ENCODE data around the gene DTX2. TPM values are rescaled to one million over a fixed set of nuclear protein-coding genes. Genes with fewer than 3 reads are reported as not detected.
"Not testable (repeated sequence)": the region's sequence is repeated elsewhere in the genome, so short reads cannot be mapped to it uniquely, and the experiment has no call there.

The DTX2 gene
- total RNA-seq, 1 experiment from 2014 or later: 17.0 TPM

DNA sequence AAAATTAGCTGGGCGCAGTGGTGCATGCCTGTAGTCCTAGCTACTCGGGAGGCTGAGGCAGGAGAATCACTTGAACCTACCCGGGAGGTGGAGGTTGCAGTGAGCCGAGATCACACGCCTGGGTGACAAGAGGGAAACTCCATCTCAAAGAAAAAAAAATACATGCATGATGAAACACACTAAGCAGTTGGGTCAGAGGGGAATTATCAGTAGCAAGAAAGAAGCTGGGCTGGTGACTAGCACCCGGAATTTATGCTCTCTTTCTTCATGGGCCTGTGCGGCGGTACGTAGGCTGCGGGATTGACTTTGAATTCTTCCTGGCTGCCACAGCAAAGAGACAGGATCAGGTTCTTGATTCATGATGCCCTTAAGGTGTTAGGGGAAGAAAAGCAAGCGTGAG is 18.1 kb downstream of the DTX2 start:
- H2AFZ ChIP-seq (ENCODE audit: low read length); H3K27me3 ChIP-seq (ENCODE audit: low read length); H3K4me2 ChIP-seq (ENCODE audit: low read depth, low read length, poor library complexity, severe bottlenecking); H4K20me1 ChIP-seq (ENCODE audit: insufficient read depth, low read depth, low read length); H3K27ac ChIP-seq (ENCODE audit: low read length); H3K9me3 ChIP-seq (ENCODE audit: low read length); H3K9me2 ChIP-seq (replicated peaks; ENCODE audit: insufficient read depth, low read length); H3K4me1 ChIP-seq (ENCODE audit: low read length); H3K9ac ChIP-seq (ENCODE audit: low read length); H3K36me3 ChIP-seq (ENCODE audit: insufficient read depth, low read length); H3K79me2 ChIP-seq (ENCODE audit: low read length); H3K4me3 ChIP-seq (ENCODE audit: low read length): not testable (repeated sequence)
- peak; percentile 7 for DNase-seq

GRCh38 chr7:76480403-76481253 is 19.1 kb downstream of the DTX2 start:
- not testable (repeated sequence) for H3K4me1 ChIP-seq (ENCODE audit: low read length); H3K4me3 ChIP-seq (ENCODE audit: low read length); H3K27me3 ChIP-seq (ENCODE audit: low read length); H3K36me3 ChIP-seq (ENCODE audit: insufficient read depth, low read length); H3K79me2 ChIP-seq (ENCODE audit: low read length); H3K27ac ChIP-seq (ENCODE audit: low read length); H3K9me2 ChIP-seq (replicated peaks; ENCODE audit: insufficient read depth, low read length); H4K20me1 ChIP-seq (ENCODE audit: insufficient read depth, low read depth, low read length); H2AFZ ChIP-seq (ENCODE audit: low read length); H3K9me3 ChIP-seq (ENCODE audit: low read length); H3K9ac ChIP-seq (ENCODE audit: low read length); H3K4me2 ChIP-seq (ENCODE audit: low read depth, low read length, poor library complexity, severe bottlenecking)
- DNase-seq: peak; percentile 2

DNA sequence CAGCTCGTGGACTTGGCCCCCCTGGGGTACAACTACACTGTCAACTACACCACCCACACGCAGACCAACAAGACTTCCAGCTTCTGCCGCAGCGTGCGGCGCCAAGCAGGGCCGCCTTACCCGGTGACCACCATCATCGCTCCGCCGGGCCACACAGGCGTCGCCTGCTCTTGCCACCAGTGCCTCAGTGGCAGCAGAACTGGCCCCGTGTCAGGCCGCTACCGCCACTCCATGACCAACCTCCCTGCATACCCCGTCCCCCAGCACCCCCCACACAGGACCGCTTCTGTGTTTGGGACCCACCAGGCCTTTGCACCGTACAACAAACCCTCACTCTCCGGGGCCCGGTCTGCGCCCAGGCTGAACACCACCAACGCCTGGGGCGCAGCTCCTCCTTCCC is 21.2 kb downstream of the DTX2 start:
- not testable (repeated sequence) for H3K4me2 ChIP-seq (ENCODE audit: low read depth, low read length, poor library complexity, severe bottlenecking); H3K27ac ChIP-seq (ENCODE audit: low read length); H3K4me3 ChIP-seq (ENCODE audit: low read length); H3K27me3 ChIP-seq (ENCODE audit: low read length); H3K4me1 ChIP-seq (ENCODE audit: low read length); H3K9me3 ChIP-seq (ENCODE audit: low read length); H2AFZ ChIP-seq (ENCODE audit: low read length); H3K9ac ChIP-seq (ENCODE audit: low read length); H3K9me2 ChIP-seq (replicated peaks; ENCODE audit: insufficient read depth, low read length); H3K36me3 ChIP-seq (ENCODE audit: insufficient read depth, low read length); H4K20me1 ChIP-seq (ENCODE audit: insufficient read depth, low read depth, low read length); H3K79me2 ChIP-seq (ENCODE audit: low read length)
- peak; percentile 6 for DNase-seq

DNA sequence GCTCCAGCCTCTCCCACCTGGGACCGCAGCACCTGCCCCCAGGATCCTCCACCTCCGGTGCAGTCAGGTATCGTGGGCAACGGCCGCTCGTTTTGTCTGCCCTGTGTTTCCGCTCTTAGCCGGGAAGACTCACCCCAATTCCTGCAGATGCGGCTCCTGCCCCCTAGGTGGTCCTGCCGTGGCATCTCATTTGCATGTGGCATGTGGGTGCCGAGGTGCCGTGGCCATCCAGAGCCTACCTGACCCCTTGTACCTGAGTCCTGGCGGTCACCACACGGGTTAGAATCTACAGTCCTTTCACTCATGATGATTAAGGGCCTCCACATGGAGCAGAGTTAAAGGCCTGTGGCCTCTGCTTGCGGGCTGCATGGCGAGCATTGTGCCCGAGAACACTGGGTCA is 21.6 kb downstream of the DTX2 start:
- not testable (repeated sequence) for H3K9me3 ChIP-seq (ENCODE audit: low read length)

DNA sequence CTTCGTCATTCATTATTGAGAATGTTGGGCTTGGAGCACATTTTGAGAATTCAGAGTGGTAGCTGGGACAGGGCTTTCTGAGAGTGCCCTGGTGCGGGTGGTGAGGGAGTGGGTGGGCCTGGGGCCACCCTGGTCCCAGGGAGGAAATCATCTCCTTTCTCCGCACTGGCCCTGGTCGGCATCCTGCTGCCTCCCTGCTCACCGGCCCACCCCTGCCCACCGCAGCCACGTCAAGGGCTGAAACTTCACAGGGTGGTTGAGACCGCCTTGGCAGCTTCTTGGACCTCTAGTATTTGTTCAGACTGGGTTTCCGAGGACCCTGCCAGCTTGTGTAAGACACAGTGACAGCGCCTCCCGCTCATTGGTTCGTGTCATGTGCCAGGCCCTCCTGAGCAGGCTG is 22.9 kb downstream of the DTX2 start:
- H3K4me1 ChIP-seq (ENCODE audit: low read length); H3K27me3 ChIP-seq (ENCODE audit: low read length); H3K9me2 ChIP-seq (replicated peaks; ENCODE audit: insufficient read depth, low read length); H3K4me2 ChIP-seq (ENCODE audit: low read depth, low read length, poor library complexity, severe bottlenecking); H3K27ac ChIP-seq (ENCODE audit: low read length); H3K4me3 ChIP-seq (ENCODE audit: low read length); H3K9ac ChIP-seq (ENCODE audit: low read length); H4K20me1 ChIP-seq (ENCODE audit: insufficient read depth, low read depth, low read length); H2AFZ ChIP-seq (ENCODE audit: low read length); H3K36me3 ChIP-seq (ENCODE audit: insufficient read depth, low read length); H3K9me3 ChIP-seq (ENCODE audit: low read length); H3K79me2 ChIP-seq (ENCODE audit: low read length); DNase-seq: not testable (repeated sequence)

More for the DNA sequence above, 21.6 kb downstream of the DTX2 start:
- not testable (repeated sequence) for H4K20me1 ChIP-seq (ENCODE audit: insufficient read depth, low read depth, low read length); H2AFZ ChIP-seq (ENCODE audit: low read length); H3K27me3 ChIP-seq (ENCODE audit: low read length); H3K9me2 ChIP-seq (replicated peaks; ENCODE audit: insufficient read depth, low read length); H3K36me3 ChIP-seq (ENCODE audit: insufficient read depth, low read length); H3K9ac ChIP-seq (ENCODE audit: low read length); H3K4me1 ChIP-seq (ENCODE audit: low read length); H3K79me2 ChIP-seq (ENCODE audit: low read length); H3K4me3 ChIP-seq (ENCODE audit: low read length); H3K27ac ChIP-seq (ENCODE audit: low read length); H3K4me2 ChIP-seq (ENCODE audit: low read depth, low read length, poor library complexity, severe bottlenecking)
- DNase-seq: peak; percentile 2

- not testable (repeated sequence) for H3K4me3 ChIP-seq (ENCODE audit: low read length); H3K79me2 ChIP-seq (ENCODE audit: low read length); DNase-seq; H3K9me3 ChIP-seq (ENCODE audit: low read length); H3K4me1 ChIP-seq (ENCODE audit: low read length); H3K36me3 ChIP-seq (ENCODE audit: insufficient read depth, low read length); H3K27me3 ChIP-seq (ENCODE audit: low read length); H3K4me2 ChIP-seq (ENCODE audit: low read depth, low read length, poor library complexity, severe bottlenecking); H3K9me2 ChIP-seq (replicated peaks; ENCODE audit: insufficient read depth, low read length); H4K20me1 ChIP-seq (ENCODE audit: insufficient read depth, low read depth, low read length); H2AFZ ChIP-seq (ENCODE audit: low read length)
- 0 out of 2 replicates have a peak overlapping the region, but pooled peaks have one; percentile 51 for H3K27ac ChIP-seq (ENCODE audit: low read length)
- 0 out of 2 replicates have a peak overlapping the region, but pooled peaks have one; percentile 33 for H3K9ac ChIP-seq (ENCODE audit: low read length)
Measured at GRCh38 chr7:76485822-76486610, 24.5 kb downstream of the DTX2 start.

GRCh38 chr7:76486618-76487017 is 25.1 kb downstream of the DTX2 start:
- H3K9me2 ChIP-seq (replicated peaks; ENCODE audit: insufficient read depth, low read length); DNase-seq; H3K4me3 ChIP-seq (ENCODE audit: low read length); H3K79me2 ChIP-seq (ENCODE audit: low read length); H3K4me1 ChIP-seq (ENCODE audit: low read length); H2AFZ ChIP-seq (ENCODE audit: low read length); H3K27me3 ChIP-seq (ENCODE audit: low read length); H3K36me3 ChIP-seq (ENCODE audit: insufficient read depth, low read length); H3K9me3 ChIP-seq (ENCODE audit: low read length); H4K20me1 ChIP-seq (ENCODE audit: insufficient read depth, low read depth, low read length); H3K9ac ChIP-seq (ENCODE audit: low read length); H3K4me2 ChIP-seq (ENCODE audit: low read depth, low read length, poor library complexity, severe bottlenecking); H3K27ac ChIP-seq (ENCODE audit: low read length): not testable (repeated sequence)

- H3K79me2 ChIP-seq (ENCODE audit: low read length); H3K4me1 ChIP-seq (ENCODE audit: low read length); H3K4me3 ChIP-seq (ENCODE audit: low read length); H3K4me2 ChIP-seq (ENCODE audit: low read depth, low read length, poor library complexity, severe bottlenecking); H2AFZ ChIP-seq (ENCODE audit: low read length); H3K9me3 ChIP-seq (ENCODE audit: low read length); H3K9ac ChIP-seq (ENCODE audit: low read length); H3K9me2 ChIP-seq (replicated peaks; ENCODE audit: insufficient read depth, low read length); H4K20me1 ChIP-seq (ENCODE audit: insufficient read depth, low read depth, low read length); H3K36me3 ChIP-seq (ENCODE audit: insufficient read depth, low read length); H3K27ac ChIP-seq (ENCODE audit: low read length); H3K27me3 ChIP-seq (ENCODE audit: low read length); DNase-seq: not testable (repeated sequence)
Measured at GRCh38 chr7:76487969-76488368, 26.5 kb downstream of the DTX2 start.

All from Karpas-422 (cell line).